Fibroblast of pulmonary artery (primary cell): Measurements from ENCODE around the gene RFC3.
"Not testable (repeated sequence)": the region's sequence is repeated elsewhere in the genome, so short reads cannot be mapped to it uniquely, and the experiment has no call there.

Source experiments
- DNase-seq: peaks from one replicate; pipeline ENCODE4 v3.0.0-alpha.2; 2010; ENCODE audit warnings: low read depth
- H3K4me3 ChIP-seq: replicated peaks from 2 replicates; pipeline ENCODE4 v1.5.1; 2011; ENCODE audit warnings: low read depth, mild to moderate bottlenecking, control low read depth, low read length, moderate library complexity
- CTCF ChIP-seq: IDR thresholded peaks from 2 replicates; pipeline ENCODE4 v1.5.1; 2011; ENCODE audit warnings: mild to moderate bottlenecking, control low read depth, low read length, inconsistent platforms; ENCODE audit errors: missing control alignments

The RFC3 gene

DNA sequence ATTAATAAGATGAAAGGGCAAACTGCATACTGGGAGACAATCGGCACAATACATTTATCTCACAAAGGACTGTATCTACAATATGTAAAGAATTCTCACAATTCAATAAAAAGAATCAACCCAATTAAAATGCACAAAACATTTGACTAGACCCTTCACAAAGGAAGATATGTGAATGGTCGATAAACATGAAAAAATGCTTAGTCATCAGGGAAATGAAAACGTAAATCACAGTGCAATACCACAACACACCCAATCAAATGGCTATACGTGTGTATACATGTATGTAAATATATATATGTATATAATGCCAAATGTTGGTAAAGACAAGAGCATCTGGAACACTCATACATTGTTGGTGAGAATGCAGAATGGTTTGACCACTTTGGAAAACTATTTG, 21.9 kb upstream of the RFC3 start:
- DNase-seq = no peak
- TF ChIP-seq CTCF = no peak
- H3K4me3 ChIP-seq = no peak overlapping the region

GRCh38 chr13:33797622-33798021, 20.3 kb upstream of the RFC3 start:
- DNase-seq = peak; percentile 13
- H3K4me3 ChIP-seq = no peak overlapping the region
- no peak for TF ChIP-seq CTCF

DNA sequence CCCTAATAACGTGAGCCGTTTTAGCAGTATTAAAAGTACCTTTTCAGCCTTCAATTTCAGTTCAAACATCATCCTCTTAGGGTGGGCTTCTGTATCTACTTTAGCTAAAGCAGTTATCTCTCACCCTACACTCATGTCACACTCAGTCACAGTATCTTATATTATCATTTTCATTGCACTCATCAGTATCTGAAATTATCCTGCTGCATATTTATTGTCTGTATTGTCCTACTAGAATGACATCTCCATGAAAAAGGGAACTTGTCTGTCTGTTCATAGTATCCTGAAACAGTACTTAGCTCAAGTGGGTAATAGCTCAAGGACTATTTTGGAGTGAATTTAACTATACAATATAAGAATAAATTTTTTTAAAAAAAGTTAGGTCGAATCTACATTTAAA, 19.9 kb upstream of the RFC3 start:
- H3K4me3 ChIP-seq = no peak overlapping the region
- DNase-seq = no peak
- TF ChIP-seq CTCF = no peak

- peak; percentile 69 for DNase-seq
- H3K4me3 ChIP-seq = no peak overlapping the region
- TF ChIP-seq CTCF = peak; percentile 57
Measured at GRCh38 chr13:33799950-33800592, 17.9 kb upstream of the RFC3 start.

- H3K4me3 ChIP-seq = no peak overlapping the region
- no peak for DNase-seq
- TF ChIP-seq CTCF = no peak
Measured at GRCh38 chr13:33800646-33801186, 17.2 kb upstream of the RFC3 start.

- no peak for DNase-seq
- no peak for TF ChIP-seq CTCF
- no peak overlapping the region for H3K4me3 ChIP-seq
Measured at GRCh38 chr13:33806470-33807248, 11.3 kb upstream of the RFC3 start.

- not testable (repeated sequence) for H3K4me3 ChIP-seq
Measured at GRCh38 chr13:33812829-33813228, 5.1 kb upstream of the RFC3 start.

More at GRCh38 chr13:33812829-33813228, 5.1 kb upstream of the RFC3 start:
- DNase-seq = not testable (repeated sequence)
